ENCODE data around the gene REEP3. TPM values are rescaled to one million over a fixed set of nuclear protein-coding genes. Genes with fewer than 3 reads are reported as not detected.
A peak's percentile ranks its signal among the peaks of the same experiment; 100 is the strongest.
"Not testable (repeated sequence)": the region's sequence is repeated elsewhere in the genome, so short reads cannot be mapped to it uniquely, and the experiment has no call there.

The REEP3 gene
- total and polyA plus RNA-seq, 2 donors (not counting 1 experiment from before 2014, with no cell fraction given), result 67.5 to 86.6 TPM

- no peaks in the 10 kb centered on the region for H3K4me1 ChIP-seq (ENCODE audit: control insufficient read depth, extremely low read depth, insufficient read depth, low read length)
- H3K27me3 ChIP-seq (ENCODE audit: control insufficient read depth, insufficient read depth, low read length), result no peaks in the 10 kb centered on the region
- H3K4me2 ChIP-seq (ENCODE audit: extremely low read depth, insufficient read depth, low read length), result no peak overlapping the region
- no peaks in the 10 kb centered on the region for H4K20me1 ChIP-seq (ENCODE audit: control insufficient read depth, extremely low read depth, insufficient read depth, low read length)
- H3K27ac ChIP-seq (ENCODE audit: insufficient read depth, low read length), result no peak overlapping the region
- peaks cover 27% of the 10 kb centered on the region for H3K79me2 ChIP-seq (ENCODE audit: control insufficient read depth, insufficient read depth, low read length)
- no peaks in the 10 kb centered on the region for H3K9me3 ChIP-seq (ENCODE audit: control insufficient read depth, insufficient read depth, low read depth, low read length)
- TF ChIP-seq CTCF (conservative IDR thresholded peaks at IDR 0.05 in 1 of 2, IDR thresholded peaks at IDR 0.05 in 1 of 2; ENCODE audit: low read depth in 1 of 2, low read length in 2 of 2) (no peak), EZH2 (IDR thresholded peaks at IDR 0.05; ENCODE audit: low read length, missing control alignments) (no peak)
- no peak overlapping the region for H3K4me3 ChIP-seq (replicated peaks in 1 of 4; ENCODE audit: control extremely low read depth in 1 of 4, insufficient read depth in 1 of 4, low read depth in 3 of 4, low read length in 4 of 4)
- no peaks in the 10 kb centered on the region for H3K36me3 ChIP-seq (ENCODE audit: control insufficient read depth, insufficient read depth, low read length)
- H2AFZ ChIP-seq (ENCODE audit: low read length), result no peak overlapping the region
- no peak overlapping the region for H3K9ac ChIP-seq (ENCODE audit: insufficient read depth, low read length)
- peak in 1 of 2 donors; percentile 25 for DNase-seq (ENCODE audit: low read depth in 2 of 2)
Observed at GRCh38 chr10:63498665-63499064, 22.5 kb upstream of the REEP3 start.

GRCh38 chr10:63500551-63500950, 20.6 kb upstream of the REEP3 start:
- H3K36me3 ChIP-seq (ENCODE audit: control insufficient read depth, insufficient read depth, low read length); H3K9me3 ChIP-seq (ENCODE audit: control insufficient read depth, insufficient read depth, low read depth, low read length); H3K4me3 ChIP-seq (replicated peaks in 1 of 4; ENCODE audit: control extremely low read depth in 1 of 4, insufficient read depth in 1 of 4, low read depth in 3 of 4, low read length in 4 of 4); H3K27me3 ChIP-seq (ENCODE audit: control insufficient read depth, insufficient read depth, low read length); H3K4me1 ChIP-seq (ENCODE audit: control insufficient read depth, extremely low read depth, insufficient read depth, low read length); H4K20me1 ChIP-seq (ENCODE audit: control insufficient read depth, extremely low read depth, insufficient read depth, low read length); H2AFZ ChIP-seq (ENCODE audit: low read length); H3K9ac ChIP-seq (ENCODE audit: insufficient read depth, low read length); H3K27ac ChIP-seq (ENCODE audit: insufficient read depth, low read length); DNase-seq (ENCODE audit: low read depth in 2 of 2); H3K4me2 ChIP-seq (ENCODE audit: extremely low read depth, insufficient read depth, low read length): not testable (repeated sequence)
- H3K79me2 ChIP-seq (ENCODE audit: control insufficient read depth, insufficient read depth, low read length), result peaks cover 35% of the 10 kb centered on the region

- no peak overlapping the region for H2AFZ ChIP-seq (ENCODE audit: low read length)
Observed at GRCh38 chr10:63501954-63502353, 19.2 kb upstream of the REEP3 start.

More at GRCh38 chr10:63501954-63502353, 19.2 kb upstream of the REEP3 start:
- TF ChIP-seq CTCF (conservative IDR thresholded peaks at IDR 0.05 in 1 of 2, IDR thresholded peaks at IDR 0.05 in 1 of 2; ENCODE audit: low read depth in 1 of 2, low read length in 2 of 2) (no peak), EZH2 (IDR thresholded peaks at IDR 0.05; ENCODE audit: low read length, missing control alignments) (no peak)
- H3K9ac ChIP-seq (ENCODE audit: insufficient read depth, low read length), result no peak overlapping the region
- H3K27ac ChIP-seq (ENCODE audit: insufficient read depth, low read length), result no peak overlapping the region
- H3K27me3 ChIP-seq (ENCODE audit: control insufficient read depth, insufficient read depth, low read length), result no peaks in the 10 kb centered on the region
- H3K9me3 ChIP-seq (ENCODE audit: control insufficient read depth, insufficient read depth, low read depth, low read length), result no peaks in the 10 kb centered on the region
- no peaks in the 10 kb centered on the region for H4K20me1 ChIP-seq (ENCODE audit: control insufficient read depth, extremely low read depth, insufficient read depth, low read length)
- no peaks in the 10 kb centered on the region for H3K36me3 ChIP-seq (ENCODE audit: control insufficient read depth, insufficient read depth, low read length)
- no peak overlapping the region for H3K4me2 ChIP-seq (ENCODE audit: extremely low read depth, insufficient read depth, low read length)
- no peaks in the 10 kb centered on the region for H3K4me1 ChIP-seq (ENCODE audit: control insufficient read depth, extremely low read depth, insufficient read depth, low read length)
- DNase-seq (ENCODE audit: low read depth in 2 of 2), result no peak
- H3K79me2 ChIP-seq (ENCODE audit: control insufficient read depth, insufficient read depth, low read length), result peaks cover 39% of the 10 kb centered on the region
- H3K4me3 ChIP-seq (replicated peaks in 1 of 4; ENCODE audit: control extremely low read depth in 1 of 4, insufficient read depth in 1 of 4, low read depth in 3 of 4, low read length in 4 of 4), result no peak overlapping the region

Measured in fibroblast of lung (primary cell).